HL-60 (cell line): ENCODE measurements around the gene SPAG9.

Source experiments
- CTCF ChIP-seq: IDR thresholded peaks from one replicate; pipeline ENCODE4 v1.5.1; 2011; ENCODE audit warnings: low read length, control low read depth, inconsistent platforms; ENCODE audit not compliant: insufficient read depth
- GABPA ChIP-seq: IDR thresholded peaks from 2 replicates; pipeline ENCODE4 v1.6.1; 2012; ENCODE audit warnings: low read depth
- POLR2AphosphoS5 ChIP-seq: IDR thresholded peaks from 2 replicates; pipeline ENCODE4 v1.6.1; 2012; ENCODE audit warnings: low read depth
- SPI1 ChIP-seq: IDR thresholded peaks from 2 replicates; pipeline ENCODE4 v1.6.1; 2012; ENCODE audit warnings: low read depth, mild to moderate bottlenecking, borderline replicate concordance
- TF ChIP-seq, protein P1 (sequence below): IDR thresholded peaks from 2 replicates; pipeline ENCODE4 v1.6.1; 2012; ENCODE audit warnings: low read depth; ENCODE audit not compliant: insufficient replicate concordance

- TF ChIP-seq POLR2AphosphoS5, result no peak
- TF ChIP-seq CTCF, result no peak
- TF ChIP-seq GABPA, result no peak
- TF ChIP-seq, protein P1, sequence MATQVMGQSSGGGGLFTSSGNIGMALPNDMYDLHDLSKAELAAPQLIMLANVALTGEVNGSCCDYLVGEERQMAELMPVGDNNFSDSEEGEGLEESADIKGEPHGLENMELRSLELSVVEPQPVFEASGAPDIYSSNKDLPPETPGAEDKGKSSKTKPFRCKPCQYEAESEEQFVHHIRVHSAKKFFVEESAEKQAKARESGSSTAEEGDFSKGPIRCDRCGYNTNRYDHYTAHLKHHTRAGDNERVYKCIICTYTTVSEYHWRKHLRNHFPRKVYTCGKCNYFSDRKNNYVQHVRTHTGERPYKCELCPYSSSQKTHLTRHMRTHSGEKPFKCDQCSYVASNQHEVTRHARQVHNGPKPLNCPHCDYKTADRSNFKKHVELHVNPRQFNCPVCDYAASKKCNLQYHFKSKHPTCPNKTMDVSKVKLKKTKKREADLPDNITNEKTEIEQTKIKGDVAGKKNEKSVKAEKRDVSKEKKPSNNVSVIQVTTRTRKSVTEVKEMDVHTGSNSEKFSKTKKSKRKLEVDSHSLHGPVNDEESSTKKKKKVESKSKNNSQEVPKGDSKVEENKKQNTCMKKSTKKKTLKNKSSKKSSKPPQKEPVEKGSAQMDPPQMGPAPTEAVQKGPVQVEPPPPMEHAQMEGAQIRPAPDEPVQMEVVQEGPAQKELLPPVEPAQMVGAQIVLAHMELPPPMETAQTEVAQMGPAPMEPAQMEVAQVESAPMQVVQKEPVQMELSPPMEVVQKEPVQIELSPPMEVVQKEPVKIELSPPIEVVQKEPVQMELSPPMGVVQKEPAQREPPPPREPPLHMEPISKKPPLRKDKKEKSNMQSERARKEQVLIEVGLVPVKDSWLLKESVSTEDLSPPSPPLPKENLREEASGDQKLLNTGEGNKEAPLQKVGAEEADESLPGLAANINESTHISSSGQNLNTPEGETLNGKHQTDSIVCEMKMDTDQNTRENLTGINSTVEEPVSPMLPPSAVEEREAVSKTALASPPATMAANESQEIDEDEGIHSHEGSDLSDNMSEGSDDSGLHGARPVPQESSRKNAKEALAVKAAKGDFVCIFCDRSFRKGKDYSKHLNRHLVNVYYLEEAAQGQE, result no peak
- TF ChIP-seq SPI1, result no peak
Measured at GRCh38 chr17:50956409-50956749, 164.3 kb downstream of the SPAG9 start.
